Measurements from ENCODE around the gene TBX4. TPM values are rescaled to one million over a fixed set of nuclear protein-coding genes. Genes with fewer than 3 reads are reported as not detected.

Gene TBX4
- total RNA-seq, 4 donors from 2014 or later: 0.54 TPM; not detected in 3

- H3K27ac ChIP-seq: no peak overlapping the region
- no peaks in the 10 kb centered on the region for H3K27me3 ChIP-seq
- intact Hi-C loops (cut with DNase I): no loop called here
- peaks cover 0 to 7% of the 10 kb centered on the region in 2 donors for H3K4me1 ChIP-seq
- H3K4me3 ChIP-seq (replicated peaks in 1 of 3): no peak overlapping the region
- H3K36me3 ChIP-seq: no peaks in the 10 kb centered on the region
- TF ChIP-seq, protein P1, sequence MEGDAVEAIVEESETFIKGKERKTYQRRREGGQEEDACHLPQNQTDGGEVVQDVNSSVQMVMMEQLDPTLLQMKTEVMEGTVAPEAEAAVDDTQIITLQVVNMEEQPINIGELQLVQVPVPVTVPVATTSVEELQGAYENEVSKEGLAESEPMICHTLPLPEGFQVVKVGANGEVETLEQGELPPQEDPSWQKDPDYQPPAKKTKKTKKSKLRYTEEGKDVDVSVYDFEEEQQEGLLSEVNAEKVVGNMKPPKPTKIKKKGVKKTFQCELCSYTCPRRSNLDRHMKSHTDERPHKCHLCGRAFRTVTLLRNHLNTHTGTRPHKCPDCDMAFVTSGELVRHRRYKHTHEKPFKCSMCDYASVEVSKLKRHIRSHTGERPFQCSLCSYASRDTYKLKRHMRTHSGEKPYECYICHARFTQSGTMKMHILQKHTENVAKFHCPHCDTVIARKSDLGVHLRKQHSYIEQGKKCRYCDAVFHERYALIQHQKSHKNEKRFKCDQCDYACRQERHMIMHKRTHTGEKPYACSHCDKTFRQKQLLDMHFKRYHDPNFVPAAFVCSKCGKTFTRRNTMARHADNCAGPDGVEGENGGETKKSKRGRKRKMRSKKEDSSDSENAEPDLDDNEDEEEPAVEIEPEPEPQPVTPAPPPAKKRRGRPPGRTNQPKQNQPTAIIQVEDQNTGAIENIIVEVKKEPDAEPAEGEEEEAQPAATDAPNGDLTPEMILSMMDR (IDR thresholded peaks at IDR 0.05): no peak
- no peak for TF ChIP-seq POLR2A (IDR thresholded peaks at IDR 0.05)
- peak; percentile 18 to 22 for DNase-seq
- WGBS, 2 donors: 49 to 53% methylated on average over 22 of the region's 22 CpGs
- no peaks in the 10 kb centered on the region for H3K9me3 ChIP-seq
Measured at GRCh38 chr17:61486135-61487120, 34.2 kb downstream of the TBX4 start.

DNA sequence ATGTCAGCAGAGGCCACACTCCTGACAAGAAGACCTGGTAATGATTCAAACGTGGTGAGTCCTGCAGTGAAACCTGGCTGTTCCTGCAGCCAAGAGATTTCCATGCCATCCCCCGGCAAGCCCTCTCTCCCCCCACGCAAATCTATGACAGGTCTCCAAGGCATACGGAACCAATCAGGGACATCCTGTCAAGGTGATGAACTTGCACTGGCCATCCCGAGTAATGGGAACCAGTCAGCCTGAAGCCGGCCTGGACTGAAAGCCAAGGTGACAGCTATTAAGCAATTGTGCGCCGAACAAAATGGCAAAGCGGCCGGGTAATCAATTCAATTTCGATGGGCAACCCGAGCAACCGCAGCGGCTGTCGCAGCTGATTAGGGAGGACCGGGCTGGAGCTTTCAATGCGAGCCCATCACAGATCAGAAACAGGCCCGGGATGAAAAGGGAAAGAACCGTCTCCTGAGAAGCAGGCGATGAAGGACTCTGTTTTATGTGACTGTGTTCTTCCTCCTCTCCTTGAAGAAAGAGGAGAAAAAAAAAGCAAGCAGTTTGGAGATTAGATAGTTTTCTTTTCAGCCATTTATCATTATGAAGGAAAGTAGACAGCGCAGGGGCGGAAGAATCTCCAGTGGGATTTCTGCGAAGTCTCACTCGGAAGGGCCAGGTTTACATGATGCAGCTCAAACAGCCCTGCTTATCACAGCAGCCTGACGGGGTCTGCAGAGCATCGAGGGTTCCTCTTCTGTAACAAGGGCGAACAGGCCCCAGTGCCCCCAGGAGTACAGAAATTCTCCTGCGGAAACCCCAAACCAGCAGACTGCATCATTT is 35.2 kb downstream of the TBX4 start:
- no peak for TF ChIP-seq POLR2A (IDR thresholded peaks at IDR 0.05)
- TF ChIP-seq, protein P1 (IDR thresholded peaks at IDR 0.05): no peak
- 79 to 80% methylated on average over 28 of the region's 28 CpGs for WGBS, 2 donors
- Histone ChIP-seq H3K27ac (no peak overlapping the region), H3K36me3 (no peaks in the 10 kb centered on the region), H3K27me3 (no peaks in the 10 kb centered on the region), H3K4me3 (replicated peaks in 1 of 3) (no peak overlapping the region), H3K4me1 (peaks cover 0 to 7% of the 10 kb centered on the region in 2 donors), H3K9me3 (no peaks in the 10 kb centered on the region)
- DNase-seq: no peak
- intact Hi-C loops (cut with DNase I): no loop called here

- Histone ChIP-seq H3K4me1 (peaks cover 0 to 7% of the 10 kb centered on the region in 2 donors), H3K36me3 (no peaks in the 10 kb centered on the region), H3K27ac (no peak overlapping the region), H3K27me3 (no peaks in the 10 kb centered on the region), H3K4me3 (replicated peaks in 1 of 3) (no peak overlapping the region), H3K9me3 (no peaks in the 10 kb centered on the region)
- 89 to 94% methylated on average over 9 of the region's 9 CpGs for WGBS, 2 donors
- intact Hi-C loops (cut with DNase I): no loop called here
- TF ChIP-seq POLR2A (IDR thresholded peaks at IDR 0.05): no peak
- TF ChIP-seq, protein P1 (IDR thresholded peaks at IDR 0.05): no peak
- no peak for DNase-seq
Measured at GRCh38 chr17:61487989-61488595, 35.9 kb downstream of the TBX4 start.

GRCh38 chr17:61488878-61489718 is 36.9 kb downstream of the TBX4 start:
- no peak for DNase-seq
- WGBS, 2 donors: 86 to 87% methylated on average over 16 of the region's 16 CpGs
- Histone ChIP-seq H3K27me3 (no peaks in the 10 kb centered on the region), H3K27ac (no peak overlapping the region), H3K4me3 (replicated peaks in 1 of 3) (no peak overlapping the region), H3K4me1 (peaks cover 0 to 7% of the 10 kb centered on the region in 2 donors), H3K36me3 (no peaks in the 10 kb centered on the region), H3K9me3 (no peaks in the 10 kb centered on the region)
- TF ChIP-seq, protein P1 (IDR thresholded peaks at IDR 0.05): no peak
- TF ChIP-seq POLR2A (IDR thresholded peaks at IDR 0.05): no peak
- intact Hi-C loops (cut with DNase I): no loop called here

All from thyroid gland (tissue), 4 donors.